Measurements from ENCODE around the gene COQ10A.

GRCh38 chr12:56288705-56289387, 22.1 kb downstream of the COQ10A start:
- TF ChIP-seq CTCF (IDR thresholded peaks at IDR 0.05) (no peak), POLR2A (IDR thresholded peaks at IDR 0.05) (no peak)
